Neural cell (in vitro differentiated cells): Measurements from ENCODE around the gene MMP1. TPM values are rescaled to one million over a fixed set of nuclear protein-coding genes. Genes with fewer than 3 reads are reported as not detected.

Experiments
- H2AFZ ChIP-seq: fragments of 200-600, 300-800 bp; sonication (generic), shearing (Covaris generic); 2 replicates; pipeline ENCODE4 v1.6.0; 2014; ENCODE audit warnings: low read depth, mild to moderate bottlenecking, antibody characterized with exemption, low read length, moderate library complexity
- H3F3A ChIP-seq: fragments of 200-600 bp; shearing (Covaris generic); 2 replicates; pipeline ENCODE4 v1.6.1; 2016; ENCODE audit warnings: mild to moderate bottlenecking, moderate library complexity, mixed read lengths, antibody characterized with exemption, low read length; ENCODE audit not compliant: insufficient read depth, poor library complexity, severe bottlenecking
- H3K27ac ChIP-seq: fragments of 200-600, 300-800 bp; sonication (generic), shearing (Covaris generic); 2 replicates; pipeline ENCODE4 v1.5.1; 2014; ENCODE audit warnings: mild to moderate bottlenecking, low read length, moderate library complexity
- H3K27me3 ChIP-seq: fragments of 300-800, 200-600 bp; sonication (generic), shearing (Covaris generic); 2 replicates; pipeline ENCODE4 v1.6.0; 2014; ENCODE audit warnings: mild to moderate bottlenecking, low read depth, low read length, moderate library complexity; ENCODE audit not compliant: insufficient read depth
- H3K36me3 ChIP-seq: fragments of 300-800, 200-600 bp; sonication (generic), shearing (Covaris generic); 2 replicates; pipeline ENCODE4 v1.5.1; 2014; ENCODE audit warnings: mild to moderate bottlenecking, antibody characterized with exemption, low read length, moderate library complexity; ENCODE audit not compliant: insufficient read depth
- H3K4me2 ChIP-seq: fragments of 300-800, 200-600 bp; sonication (generic), shearing (Covaris generic); 2 replicates; pipeline ENCODE4 v1.6.0; 2014; ENCODE audit warnings: mild to moderate bottlenecking, low read length
- H3K4me3 ChIP-seq: fragments of 300-800, 200-600 bp; sonication (generic), shearing (Covaris generic); 2 replicates; pipeline ENCODE4 v1.5.1; 2014; ENCODE audit warnings: mild to moderate bottlenecking, low read length, moderate library complexity
- H3K79me2 ChIP-seq: fragments of 200-600 bp; shearing (Covaris generic); replicated peaks from 2 replicates; pipeline ENCODE4 v1.6.0; 2014; ENCODE audit warnings: mild to moderate bottlenecking, low read length, moderate library complexity; ENCODE audit not compliant: insufficient read depth
- H3K9ac ChIP-seq: fragments of 300-800, 200-600 bp; sonication (generic), shearing (Covaris generic); 2 replicates; pipeline ENCODE4 v1.6.1; 2016; ENCODE audit warnings: mild to moderate bottlenecking, low read length, mixed read lengths
- H3K9me2 ChIP-seq: fragments of 200-600 bp; shearing (Covaris generic); 2 replicates; pipeline ENCODE4 v1.6.1; 2016; ENCODE audit warnings: mild to moderate bottlenecking, low read length, mixed read lengths; ENCODE audit not compliant: insufficient read depth
- H3K9me3 ChIP-seq: fragments of 200-600, 300-800 bp; sonication (generic), shearing (Covaris generic); 2 replicates; pipeline ENCODE4 v1.6.1; 2016; ENCODE audit warnings: mild to moderate bottlenecking, mixed run types, low read length, moderate library complexity, mixed read lengths
- H4K20me1 ChIP-seq: fragments of 200-600 bp; shearing (Covaris generic); 2 replicates; pipeline ENCODE4 v1.6.1; 2016; ENCODE audit warnings: mild to moderate bottlenecking, mixed run types; ENCODE audit not compliant: insufficient read depth
- CTCF ChIP-seq: fragments of 450-650 bp; IDR thresholded peaks from 2 replicates; pipeline ENCODE4 v1.5.1; 2014; ENCODE audit warnings: antibody characterized with exemption, mild to moderate bottlenecking, moderate library complexity; ENCODE audit not compliant: poor library complexity, severe bottlenecking
- EP300 ChIP-seq: fragments of 450-650 bp; conservative IDR thresholded peaks from 2 replicates; pipeline ENCODE4 v1.6.1; 2014; ENCODE audit warnings: antibody characterized with exemption, mild to moderate bottlenecking, moderate library complexity; ENCODE audit not compliant: poor library complexity, severe bottlenecking
- EZH2 ChIP-seq: fragments of 200-600, 300-800 bp; shearing (Covaris generic), sonication (generic); IDR thresholded peaks from 2 replicates; pipeline ENCODE4 v1.6.1; 2014; ENCODE audit warnings: antibody characterized with exemption, low read length, borderline replicate concordance, mild to moderate bottlenecking; ENCODE audit not compliant: insufficient read depth, poor library complexity, severe bottlenecking
- MXI1 ChIP-seq: fragments of 450-650 bp; conservative IDR thresholded peaks from 2 replicates; pipeline ENCODE4 v1.6.1; 2014; ENCODE audit warnings: antibody characterized with exemption, mild to moderate bottlenecking; ENCODE audit not compliant: poor library complexity, severe bottlenecking
- POLR2AphosphoS5 ChIP-seq: IDR thresholded peaks from 2 replicates; pipeline ENCODE4 v1.6.1; 2012
- RAD21 ChIP-seq: fragments of 450-650 bp; conservative IDR thresholded peaks from 2 replicates; pipeline ENCODE4 v1.6.1; 2014; ENCODE audit warnings: antibody characterized with exemption, mild to moderate bottlenecking, moderate library complexity
- REST ChIP-seq: IDR thresholded peaks from 2 replicates; pipeline ENCODE4 v1.6.1; 2012; ENCODE audit warnings: borderline replicate concordance
- SMC3 ChIP-seq: fragments of 450-650 bp; conservative IDR thresholded peaks from 2 replicates; pipeline ENCODE4 v1.6.1; 2014; ENCODE audit warnings: antibody characterized with exemption, mild to moderate bottlenecking, moderate library complexity; ENCODE audit not compliant: poor library complexity
- TAF1 ChIP-seq: IDR thresholded peaks from 2 replicates; pipeline ENCODE4 v1.6.1; 2012; ENCODE audit warnings: low read depth
- polyA plus RNA-seq: library from polyadenylated mRNA; depleted of rRNA; stranded (reverse); fragments of >200 nt; gene quantifications from 2 replicates; pipeline ENCODE4 v1.2.3, GENCODE V29; 2014

MMP1 gene
- polyA plus RNA-seq, 1 donor from 2014 or later, result not detected

GRCh38 chr11:102840018-102840417 is 42.1 kb upstream of the MMP1 start:
- H3K27ac ChIP-seq, result no peak overlapping the region
- no peaks in the 10 kb centered on the region for H3F3A ChIP-seq
- H3K4me3 ChIP-seq, result no peak overlapping the region
- TF ChIP-seq TAF1 (no peak), REST (no peak), POLR2AphosphoS5 (no peak), RAD21 (no peak), MXI1 (no peak), EZH2 (no peak), EP300 (no peak), CTCF (no peak), SMC3 (no peak)
- H3K36me3 ChIP-seq, result no peaks in the 10 kb centered on the region
- H3K27me3 ChIP-seq, result no peaks in the 10 kb centered on the region
- H3K4me2 ChIP-seq, result no peak overlapping the region
- no peaks in the 10 kb centered on the region for H4K20me1 ChIP-seq
- no peaks in the 10 kb centered on the region for H3K9me3 ChIP-seq
- H3K9ac ChIP-seq, result no peak overlapping the region
- H3K79me2 ChIP-seq, result no peaks in the 10 kb centered on the region
- no peaks in the 10 kb centered on the region for H3K9me2 ChIP-seq
- H2AFZ ChIP-seq, result no peak overlapping the region

- no peaks in the 10 kb centered on the region for H3K79me2 ChIP-seq
- H2AFZ ChIP-seq, result no peak overlapping the region
- no peak overlapping the region for H3K4me3 ChIP-seq
These were observed 39.7 kb upstream of the MMP1 start for GRCh38 chr11:102837646-102838045.

More at GRCh38 chr11:102837646-102838045, 39.7 kb upstream of the MMP1 start:
- TF ChIP-seq EP300 (no peak), RAD21 (no peak), CTCF (no peak), SMC3 (no peak), POLR2AphosphoS5 (no peak), MXI1 (no peak), TAF1 (no peak)
- H3F3A ChIP-seq, result no peaks in the 10 kb centered on the region
- no peaks in the 10 kb centered on the region for H3K9me2 ChIP-seq
- no peaks in the 10 kb centered on the region for H4K20me1 ChIP-seq
- no peaks in the 10 kb centered on the region for H3K9me3 ChIP-seq
- H3K4me2 ChIP-seq, result no peak overlapping the region
- no peaks in the 10 kb centered on the region for H3K27me3 ChIP-seq
- H3K36me3 ChIP-seq, result no peaks in the 10 kb centered on the region
- H3K9ac ChIP-seq, result no peak overlapping the region
- H3K27ac ChIP-seq, result no peak overlapping the region
